Body of pancreas (tissue), 4 donors: ENCODE results near the gene ZBED5.

ENCODE experiments used
- CTCF ChIP-seq, 7 experiments: fragments of 450-650 bp in 4 of 7; fragments of 200-600 bp in 3 of 7; sonication (generic) in 3 of 7; IDR thresholded peaks; one replicate each; pipeline ENCODE4 v1.5.1; 2016 to 2019; ENCODE audit warnings: antibody characterized with exemption in 7 of 7
- POLR2A ChIP-seq, 3 donors: fragments of 450-650 bp; IDR thresholded peaks; one replicate each; pipeline ENCODE4 v1.6.1; 2016; ENCODE audit warnings: antibody characterized with exemption in 3 of 3, mild to moderate bottlenecking in 2 of 3

- TF ChIP-seq CTCF (IDR thresholded peaks at IDR 0.05): no peak
- no peak for TF ChIP-seq POLR2A (IDR thresholded peaks at IDR 0.05)
Measured at GRCh38 chr11:10892250-10892649, 34.4 kb upstream of the ZBED5 start.
